Dendritic cell treated with granulocyte-macrophage colony-stimulating factor and Interleukin-4, amounts not matched to agents 40 ng/mL and 50 ng/mL, for 4 days (primary cell): ENCODE results near the gene KAT2B.

Experiments used
- H3K27ac Mint-ChIP-seq: one replicate; pipeline ENCODE4 v1.8.0; 2022; ENCODE audit warnings: mild to moderate bottlenecking, mixed read lengths
- H3K27me3 Mint-ChIP-seq: one replicate; pipeline ENCODE4 v1.8.0; 2022; ENCODE audit warnings: mild to moderate bottlenecking, mixed read lengths
- H3K36me3 Mint-ChIP-seq: one replicate; pipeline ENCODE4 v1.8.0; 2022; ENCODE audit warnings: low read depth, mixed read lengths
- H3K4me1 Mint-ChIP-seq: one replicate; pipeline ENCODE4 v1.8.0; 2022; ENCODE audit warnings: low read depth, mixed read lengths
- H3K4me3 Mint-ChIP-seq: one replicate; pipeline ENCODE4 v1.8.0; 2022; ENCODE audit warnings: mild to moderate bottlenecking, moderate library complexity, mixed read lengths
- H3K9me3 Mint-ChIP-seq: one replicate; pipeline ENCODE4 v1.8.0; 2022; ENCODE audit warnings: mixed read lengths
- intact Hi-C: fragments of 100-400 bp; cut with micrococcal nuclease; formaldehyde crosslinking; loops from one replicate; pipeline ENCODE4 v1.15.0; 2022

Gene KAT2B

DNA sequence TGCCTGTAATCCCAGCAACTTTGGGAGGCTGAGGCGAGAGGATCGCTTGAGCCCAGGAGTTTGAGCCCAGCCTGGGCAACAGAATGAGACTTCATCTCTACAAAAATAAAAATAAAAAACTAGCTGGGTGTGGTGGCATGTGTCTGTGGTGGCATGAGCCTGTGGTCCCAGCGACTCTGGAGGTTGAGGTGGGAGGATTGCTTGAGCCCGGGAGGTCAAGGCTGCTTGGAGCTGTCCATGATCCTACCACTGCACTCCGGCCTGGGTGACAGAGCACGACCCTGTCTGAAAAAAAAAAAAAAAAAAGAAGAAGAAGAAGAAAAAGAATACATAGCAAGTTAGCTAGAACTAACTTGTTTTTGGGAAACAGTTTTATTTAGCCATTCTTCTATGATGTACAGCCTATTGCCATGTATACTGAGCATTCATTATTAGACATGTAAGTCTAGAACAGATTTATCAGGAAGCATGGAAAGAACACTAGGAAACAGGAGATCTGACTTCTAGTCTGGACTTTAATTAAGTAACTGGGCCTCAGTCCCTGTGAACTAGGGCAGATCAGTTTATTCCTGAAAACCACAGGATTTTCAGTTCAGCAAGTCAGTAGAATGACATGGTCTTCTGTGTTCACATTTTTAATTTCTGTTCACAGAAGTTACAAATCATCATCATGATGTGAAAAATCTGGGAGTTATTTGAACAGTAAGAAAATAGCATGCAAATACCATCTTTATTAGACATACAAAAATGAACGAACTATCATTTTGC, 65.5 kb downstream of the KAT2B start:
- H3K4me3 Mint-ChIP-seq, result no peak overlapping the region
- no peaks in the 10 kb centered on the region for H3K9me3 Mint-ChIP-seq
- no peaks in the 10 kb centered on the region for H3K27me3 Mint-ChIP-seq
- no peak overlapping the region for H3K27ac Mint-ChIP-seq
- intact Hi-C loops, result loop anchor here (10.0 kb wide), 1 partner anchor 61 kb away; the partner anchor contains the start of gene KAT2B
- H3K36me3 Mint-ChIP-seq, result peaks cover 3% of the 10 kb centered on the region
- H3K4me1 Mint-ChIP-seq, result no peaks in the 10 kb centered on the region

DNA sequence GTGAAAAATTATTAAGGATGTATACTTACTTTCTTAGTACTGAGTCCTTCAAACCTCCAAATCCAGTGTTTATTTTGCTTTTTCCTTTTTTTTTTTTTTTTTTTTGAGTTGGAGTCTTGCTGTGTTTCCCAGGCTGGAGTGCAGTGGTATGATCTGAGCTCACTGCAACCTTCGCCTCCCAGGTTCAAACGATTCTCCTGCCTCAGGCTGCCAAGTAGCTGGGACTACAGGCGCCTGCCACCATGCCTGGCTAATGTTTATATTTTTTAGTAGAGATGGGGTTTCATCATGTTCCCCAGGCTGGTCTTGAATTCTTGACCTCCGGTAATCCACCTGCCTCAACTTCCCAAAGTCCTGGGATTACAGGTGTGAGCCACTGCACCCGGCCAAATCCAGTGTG, 67.5 kb downstream of the KAT2B start:
- Mint-ChIP-seq H3K4me3 (no peak overlapping the region), H3K4me1 (no peaks in the 10 kb centered on the region), H3K9me3 (no peaks in the 10 kb centered on the region), H3K36me3 (peaks cover 24% of the 10 kb centered on the region), H3K27me3 (no peaks in the 10 kb centered on the region), H3K27ac (no peak overlapping the region)
- intact Hi-C loops, result loop anchor here (10.0 kb wide), 1 partner anchor 63 kb away; the partner anchor contains the start of gene KAT2B

DNA sequence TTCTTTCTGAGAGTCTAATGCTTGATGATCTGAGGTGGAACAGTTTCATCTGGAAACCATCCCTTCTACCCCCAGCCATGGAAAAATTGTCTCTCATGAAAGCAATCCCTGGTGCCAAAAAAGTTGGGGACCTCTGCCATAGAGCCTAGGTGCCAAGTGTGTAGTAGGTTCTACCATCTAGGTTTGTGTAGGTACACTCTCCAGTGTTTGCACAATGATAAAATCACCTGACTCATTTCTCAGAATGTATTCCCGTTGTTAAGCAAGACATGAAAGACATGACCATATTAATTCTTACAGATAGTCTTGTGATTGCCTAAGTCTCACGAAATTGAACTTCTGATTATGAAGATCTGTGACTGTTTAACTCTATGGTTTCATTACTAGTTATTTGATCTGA, 68.6 kb downstream of the KAT2B start:
- Mint-ChIP-seq H3K27ac (no peak overlapping the region), H3K4me1 (no peaks in the 10 kb centered on the region), H3K9me3 (no peaks in the 10 kb centered on the region), H3K27me3 (no peaks in the 10 kb centered on the region), H3K36me3 (peaks cover 33% of the 10 kb centered on the region), H3K4me3 (no peak overlapping the region)
- intact Hi-C loops, result loop anchor here (10.0 kb wide), 1 partner anchor 64 kb away; the partner anchor contains the start of gene KAT2B

DNA sequence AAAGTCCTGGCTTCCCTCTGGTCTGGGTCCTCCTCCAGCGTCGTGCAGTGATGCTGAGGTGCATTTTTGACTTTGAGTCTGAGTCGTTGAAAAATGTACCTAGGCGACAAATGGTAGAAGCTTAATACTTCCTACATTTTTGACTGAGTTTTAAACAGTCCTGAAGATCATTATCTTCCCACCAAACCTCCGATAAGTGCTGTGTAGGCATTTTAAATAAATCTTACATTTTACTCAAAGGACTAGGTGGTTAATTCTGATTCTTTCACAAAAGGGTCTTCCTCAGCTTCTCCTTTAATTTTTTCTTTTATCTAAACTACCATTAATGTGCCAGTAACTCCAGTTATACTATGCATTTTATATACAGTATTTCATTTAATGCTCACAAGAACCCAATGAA, 70.6 kb downstream of the KAT2B start:
- no peak overlapping the region for H3K27ac Mint-ChIP-seq
- H3K36me3 Mint-ChIP-seq, result peaks cover 46% of the 10 kb centered on the region
- H3K9me3 Mint-ChIP-seq, result no peaks in the 10 kb centered on the region
- H3K4me1 Mint-ChIP-seq, result no peaks in the 10 kb centered on the region
- no peak overlapping the region for H3K4me3 Mint-ChIP-seq
- intact Hi-C loops, result no loop called here
- H3K27me3 Mint-ChIP-seq, result no peaks in the 10 kb centered on the region

DNA sequence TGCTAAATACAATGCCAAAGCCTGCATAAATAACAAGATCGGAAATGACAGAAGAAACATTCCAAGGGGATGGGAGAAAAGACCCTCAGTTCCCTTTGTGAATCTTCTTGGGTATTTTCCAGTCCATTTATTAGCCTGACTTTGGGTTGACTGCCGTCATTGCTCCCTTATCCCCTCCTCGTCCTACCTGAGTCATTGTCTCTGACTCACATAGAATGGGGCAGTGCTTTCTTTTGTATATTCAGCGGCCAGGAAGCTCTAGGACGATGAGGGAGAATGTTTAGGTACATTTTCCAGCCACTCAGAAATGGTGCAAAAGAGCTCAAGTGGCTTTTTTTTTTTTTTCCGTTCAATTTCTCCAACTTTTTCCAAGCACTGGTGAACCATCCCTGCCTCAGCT, 71.6 kb downstream of the KAT2B start:
- Mint-ChIP-seq H3K4me3 (no peak overlapping the region), H3K4me1 (no peaks in the 10 kb centered on the region), H3K27me3 (no peaks in the 10 kb centered on the region), H3K36me3 (peaks cover 56% of the 10 kb centered on the region), H3K27ac (no peak overlapping the region), H3K9me3 (no peaks in the 10 kb centered on the region)
- intact Hi-C loops, result no loop called here

DNA sequence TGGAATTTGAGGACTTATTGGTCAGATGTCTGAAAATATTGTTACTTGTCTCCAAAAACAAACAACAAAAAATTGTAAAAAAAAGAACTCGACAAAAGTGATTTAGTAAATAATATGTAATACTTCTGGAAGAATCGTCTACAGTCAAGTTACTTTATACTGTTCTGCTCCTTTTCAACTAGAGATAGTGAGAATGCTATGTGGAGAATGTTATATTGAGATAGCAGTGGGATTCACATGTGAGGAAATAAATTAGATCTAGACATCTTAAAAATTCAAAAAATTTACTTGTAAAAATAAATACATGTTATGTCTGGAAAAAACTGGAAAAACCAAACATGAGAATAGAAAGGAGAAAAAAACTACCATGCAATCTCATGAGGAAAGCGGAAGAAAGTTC, 80.8 kb downstream of the KAT2B start:
- H3K4me3 Mint-ChIP-seq, result no peak overlapping the region
- intact Hi-C loops, result no loop called here
- H3K9me3 Mint-ChIP-seq, result no peaks in the 10 kb centered on the region
- peaks cover 65% of the 10 kb centered on the region for H3K36me3 Mint-ChIP-seq
- H3K27ac Mint-ChIP-seq, result no peak overlapping the region
- H3K4me1 Mint-ChIP-seq, result peaks cover 7% of the 10 kb centered on the region
- no peaks in the 10 kb centered on the region for H3K27me3 Mint-ChIP-seq

DNA sequence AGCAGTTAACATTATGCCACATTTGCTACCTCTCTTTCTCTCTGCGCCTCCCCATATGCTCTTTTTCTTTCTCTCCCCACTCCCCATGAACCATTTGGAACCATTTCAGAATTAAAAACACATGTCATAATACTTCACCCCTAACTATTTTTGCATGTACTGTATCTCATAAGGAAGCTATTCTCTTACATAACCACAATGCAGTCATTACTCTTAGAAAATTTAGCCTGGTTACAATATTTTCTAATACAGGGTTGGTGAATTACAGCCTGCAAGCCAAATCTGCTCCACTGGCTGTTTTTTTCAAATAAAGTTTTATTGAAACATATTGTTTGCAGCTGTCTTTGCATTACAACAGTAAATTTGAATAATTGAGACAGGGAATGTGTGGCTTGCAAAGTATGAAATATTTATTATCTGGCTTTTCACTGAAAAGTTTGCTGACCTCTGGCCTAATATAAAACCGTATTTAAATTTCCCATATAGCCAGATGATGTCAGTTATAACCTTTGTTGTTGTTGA, 82.9 kb downstream of the KAT2B start:
- H3K27me3 Mint-ChIP-seq, result peaks cover 1% of the 10 kb centered on the region
- H3K4me1 Mint-ChIP-seq, result peaks cover 14% of the 10 kb centered on the region
- H3K4me3 Mint-ChIP-seq, result no peak overlapping the region
- intact Hi-C loops, result no loop called here
- no peak overlapping the region for H3K27ac Mint-ChIP-seq
- H3K9me3 Mint-ChIP-seq, result no peaks in the 10 kb centered on the region
- H3K36me3 Mint-ChIP-seq, result peaks cover 68% of the 10 kb centered on the region

DNA sequence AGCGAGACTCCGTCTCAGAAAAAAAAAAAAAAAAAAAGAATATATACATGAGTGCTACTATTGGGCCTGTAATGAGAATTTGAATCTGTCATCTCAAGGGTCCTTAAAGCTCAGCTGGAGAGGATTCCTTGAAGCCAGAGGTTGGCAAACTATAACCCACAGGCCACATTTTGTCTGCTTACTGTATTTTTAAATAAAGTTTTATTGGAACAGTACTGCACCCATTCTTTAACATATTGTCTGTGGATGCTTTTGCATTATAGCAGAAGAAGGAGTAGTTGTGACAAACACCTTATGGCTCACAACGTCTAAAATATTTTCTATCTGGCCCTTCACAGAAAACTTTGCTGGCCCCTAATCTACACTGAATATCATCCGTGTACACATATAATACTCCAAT, 85.0 kb downstream of the KAT2B start:
- H3K9me3 Mint-ChIP-seq, result no peaks in the 10 kb centered on the region
- H3K4me3 Mint-ChIP-seq, result no peak overlapping the region
- intact Hi-C loops, result no loop called here
- H3K27me3 Mint-ChIP-seq, result peaks cover 1% of the 10 kb centered on the region
- peaks cover 71% of the 10 kb centered on the region for H3K36me3 Mint-ChIP-seq
- H3K27ac Mint-ChIP-seq, result peak overlapping the region; percentile 18
- peaks cover 18% of the 10 kb centered on the region for H3K4me1 Mint-ChIP-seq

DNA sequence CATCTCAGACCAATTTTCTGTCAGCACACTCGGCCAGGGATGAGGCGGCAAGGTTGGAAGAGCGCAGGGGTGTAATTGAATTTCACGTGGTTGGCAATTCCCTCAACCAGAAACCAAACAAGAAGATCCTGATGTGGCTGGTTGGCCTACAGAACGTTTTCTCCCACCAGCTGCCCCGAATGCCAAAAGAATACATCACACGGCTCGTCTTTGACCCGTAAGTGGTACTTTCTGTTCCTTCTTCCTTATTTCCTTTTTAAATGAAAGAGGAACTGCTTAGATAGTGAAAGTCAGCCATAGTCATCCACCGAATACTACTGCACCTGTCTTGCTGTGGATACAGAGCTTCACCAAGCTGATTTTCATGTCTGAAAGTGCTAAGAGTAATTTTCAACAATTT, 85.7 kb downstream of the KAT2B start:
- intact Hi-C loops, result loop anchor here (1.0 kb wide), 1 partner anchor 60 kb away; the partner anchor contains the start of gene SGO1
- Mint-ChIP-seq H3K4me3 (no peak overlapping the region), H3K4me1 (peaks cover 18% of the 10 kb centered on the region), H3K27ac (peak overlapping the region; percentile 18), H3K36me3 (peaks cover 71% of the 10 kb centered on the region), H3K27me3 (peaks cover 1% of the 10 kb centered on the region), H3K9me3 (no peaks in the 10 kb centered on the region)

DNA sequence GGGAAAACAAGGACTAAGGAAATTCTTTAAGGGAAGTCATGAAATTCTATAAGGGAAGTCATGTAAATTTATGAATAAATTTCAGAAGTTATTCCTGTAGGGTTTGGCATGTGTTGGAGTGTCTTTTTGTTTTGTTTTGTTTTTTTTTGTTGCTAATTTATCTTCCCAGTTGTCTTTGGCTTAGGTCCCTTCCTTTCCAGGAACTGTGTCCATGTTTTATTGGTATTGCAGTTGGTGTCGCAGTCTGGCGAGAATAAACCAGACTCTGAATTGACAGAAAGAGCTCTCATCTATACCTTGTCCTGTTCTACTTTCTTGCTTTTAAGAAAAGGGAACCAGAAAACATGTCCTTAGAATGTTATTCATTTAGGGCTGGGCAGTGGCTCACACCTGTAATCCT, 88.1 kb downstream of the KAT2B start:
- H3K36me3 Mint-ChIP-seq, result peaks cover 58% of the 10 kb centered on the region
- peaks cover 1% of the 10 kb centered on the region for H3K27me3 Mint-ChIP-seq
- no peak overlapping the region for H3K4me3 Mint-ChIP-seq
- intact Hi-C loops, result no loop called here
- H3K27ac Mint-ChIP-seq, result no peak overlapping the region
- no peaks in the 10 kb centered on the region for H3K9me3 Mint-ChIP-seq
- H3K4me1 Mint-ChIP-seq, result peaks cover 18% of the 10 kb centered on the region

DNA sequence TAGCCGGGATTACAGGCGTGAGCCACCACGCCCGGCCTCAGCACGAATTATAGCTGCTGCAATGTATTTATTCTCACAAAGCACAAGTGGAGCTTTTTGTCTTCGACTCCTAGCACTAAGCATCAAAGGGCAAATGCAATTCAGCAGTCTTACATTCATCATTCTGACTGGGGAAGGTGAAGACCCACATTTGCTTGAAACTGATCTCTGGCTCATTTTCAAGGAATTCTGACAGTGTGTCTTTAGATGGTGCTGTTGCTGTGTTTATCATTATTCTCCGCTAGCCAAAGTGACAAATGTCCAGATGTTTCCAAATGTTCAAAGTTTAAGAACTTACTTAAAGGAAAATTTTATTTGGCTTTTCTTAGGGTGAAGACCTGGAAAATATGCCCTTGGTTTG, 89.9 kb downstream of the KAT2B start:
- Mint-ChIP-seq H3K27ac (no peak overlapping the region), H3K36me3 (peaks cover 50% of the 10 kb centered on the region), H3K4me3 (no peak overlapping the region), H3K4me1 (peaks cover 18% of the 10 kb centered on the region), H3K9me3 (no peaks in the 10 kb centered on the region), H3K27me3 (peaks cover 1% of the 10 kb centered on the region)
- intact Hi-C loops, result no loop called here

DNA sequence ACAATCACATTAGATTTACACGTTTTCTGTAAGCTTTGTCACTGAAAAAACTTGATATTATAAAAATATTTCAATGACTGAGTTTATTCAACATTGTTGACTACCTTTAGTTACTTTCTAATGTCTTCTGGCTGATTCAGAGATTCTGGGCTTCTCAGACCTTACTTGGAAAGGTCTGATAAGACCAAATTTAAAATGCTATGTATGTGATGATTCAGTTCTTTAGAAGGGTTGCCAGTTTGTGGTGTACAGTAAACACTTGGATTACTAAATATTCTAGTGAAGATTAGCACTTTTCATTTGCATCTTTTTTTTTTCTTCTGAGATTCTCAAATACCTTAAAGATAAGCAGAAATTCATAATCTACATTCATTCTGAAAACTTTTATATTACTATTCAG, 96.0 kb downstream of the KAT2B start:
- no peak overlapping the region for H3K4me3 Mint-ChIP-seq
- intact Hi-C loops, result no loop called here
- no peaks in the 10 kb centered on the region for H3K9me3 Mint-ChIP-seq
- no peak overlapping the region for H3K27ac Mint-ChIP-seq
- H3K36me3 Mint-ChIP-seq, result peaks cover 33% of the 10 kb centered on the region
- no peaks in the 10 kb centered on the region for H3K27me3 Mint-ChIP-seq
- H3K4me1 Mint-ChIP-seq, result peaks cover 7% of the 10 kb centered on the region

DNA sequence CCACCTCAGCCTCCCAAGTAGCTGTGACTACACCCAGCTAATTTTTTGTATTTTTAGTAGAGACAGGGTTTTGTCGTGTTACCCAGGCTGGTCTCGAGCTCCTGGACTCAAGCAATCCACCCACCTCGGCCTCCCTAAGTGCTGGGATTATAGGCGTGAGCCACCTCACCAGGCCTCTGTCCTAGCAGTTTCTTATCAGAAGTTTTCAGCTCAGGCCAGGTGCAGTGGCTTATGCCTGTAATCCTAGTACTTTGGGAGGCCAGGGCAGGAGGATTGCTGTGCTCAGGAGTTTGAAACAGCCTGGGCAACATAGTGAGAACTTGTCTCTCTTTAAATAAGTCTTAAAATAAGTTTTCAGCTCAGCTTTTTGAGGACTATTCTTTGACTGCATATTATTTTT, 97.4 kb downstream of the KAT2B start:
- Mint-ChIP-seq H3K4me1 (peaks cover 15% of the 10 kb centered on the region), H3K27me3 (no peaks in the 10 kb centered on the region), H3K36me3 (peaks cover 40% of the 10 kb centered on the region), H3K27ac (no peak overlapping the region), H3K4me3 (no peak overlapping the region), H3K9me3 (no peaks in the 10 kb centered on the region)
- intact Hi-C loops, result no loop called here

DNA sequence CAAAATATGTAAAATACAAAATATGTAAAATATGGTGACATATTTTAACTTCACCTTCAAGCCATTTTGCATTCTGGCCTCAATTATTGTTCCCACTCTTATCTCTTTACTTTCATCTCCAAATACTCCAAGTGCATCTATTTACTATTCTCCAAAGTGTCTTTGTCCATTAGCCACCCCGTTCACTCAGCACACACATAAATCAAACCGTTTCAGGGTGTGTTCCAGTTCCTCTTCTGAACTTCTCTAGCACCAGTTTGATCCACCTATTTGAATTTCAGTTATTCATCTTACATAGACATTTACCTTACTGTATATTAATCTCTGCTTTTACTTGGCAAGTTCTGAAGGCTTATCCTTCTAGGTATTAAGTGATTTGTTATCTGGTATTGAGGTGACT, 100.6 kb downstream of the KAT2B start:
- no peak overlapping the region for H3K27ac Mint-ChIP-seq
- peaks cover 44% of the 10 kb centered on the region for H3K36me3 Mint-ChIP-seq
- H3K9me3 Mint-ChIP-seq, result no peaks in the 10 kb centered on the region
- intact Hi-C loops, result no loop called here
- H3K4me1 Mint-ChIP-seq, result peaks cover 15% of the 10 kb centered on the region
- H3K4me3 Mint-ChIP-seq, result no peak overlapping the region
- no peaks in the 10 kb centered on the region for H3K27me3 Mint-ChIP-seq

DNA sequence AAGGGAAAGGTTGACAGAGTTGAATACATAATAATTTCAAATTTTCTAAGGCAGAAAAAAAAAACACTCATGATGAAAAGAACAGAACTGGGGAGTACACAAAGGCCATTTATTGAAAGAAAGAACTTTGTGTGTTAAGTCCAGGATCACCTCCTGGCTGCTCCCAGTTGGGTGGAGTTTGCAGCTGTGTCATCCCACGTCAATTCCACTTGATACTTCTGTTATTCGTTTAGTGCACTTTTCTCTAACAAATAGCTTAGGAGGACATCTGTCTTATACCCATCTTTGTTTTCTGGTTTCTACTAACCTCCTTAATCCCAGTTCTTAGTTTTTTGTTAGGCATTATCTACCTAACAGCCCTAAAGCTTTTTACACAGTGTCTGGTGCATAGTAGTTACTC, 101.1 kb downstream of the KAT2B start:
- Mint-ChIP-seq H3K36me3 (peaks cover 45% of the 10 kb centered on the region), H3K4me3 (no peak overlapping the region), H3K27ac (no peak overlapping the region), H3K27me3 (no peaks in the 10 kb centered on the region), H3K9me3 (no peaks in the 10 kb centered on the region), H3K4me1 (peaks cover 15% of the 10 kb centered on the region)
- intact Hi-C loops, result no loop called here
